ENCODE measurements around the gene RGS6. TPM values are rescaled to one million over a fixed set of nuclear protein-coding genes. Genes with fewer than 3 reads are reported as not detected.

Gene RGS6
- total RNA-seq, 1 donor from 2014 or later, result 0.34 TPM

DNA sequence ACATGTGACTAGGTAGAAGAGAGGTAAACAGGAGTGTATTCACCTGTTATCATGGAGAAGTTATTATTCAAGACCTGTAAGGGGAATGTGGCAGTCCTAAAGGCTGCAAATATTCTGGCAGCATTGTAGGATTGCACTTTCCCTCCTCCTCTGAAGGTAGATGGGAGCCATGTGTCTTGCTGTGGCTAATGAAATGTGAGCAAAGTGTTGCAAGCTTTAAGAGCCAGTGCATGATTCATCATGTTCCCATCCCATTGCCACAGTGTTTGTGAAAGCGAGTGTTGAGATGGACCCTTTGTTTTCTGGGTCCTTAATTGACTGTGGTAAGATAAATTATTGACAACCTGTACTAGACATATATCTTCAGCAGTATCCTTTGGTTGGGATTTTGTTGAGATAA lies 128.7 kb downstream of the RGS6 start:
- no peaks in the 10 kb centered on the region for H3K27me3 ChIP-seq (ENCODE audit: insufficient read depth, low read length)
- no peak overlapping the region for H3K27ac ChIP-seq (ENCODE audit: low read depth, low read length)
- no peaks in the 10 kb centered on the region for H3K9me3 ChIP-seq (ENCODE audit: insufficient read depth, low read depth, low read length)
- H3K4me2 ChIP-seq (ENCODE audit: low read length), result no peak overlapping the region
- no peak for DNase-seq (ENCODE audit: low read depth)
- no peak for FAIRE-seq
- Mint-ChIP-seq H3K27me3 (ENCODE audit: low read depth, unreplicated experiment) (peaks cover 6% of the 10 kb centered on the region), H3K9me3 (ENCODE audit: unreplicated experiment) (no peaks in the 10 kb centered on the region), H3K4me3 (ENCODE audit: unreplicated experiment) (no peak overlapping the region), H3K4me1 (ENCODE audit: low read depth, unreplicated experiment) (no peaks in the 10 kb centered on the region), H3K36me3 (ENCODE audit: low read depth, unreplicated experiment) (no peaks in the 10 kb centered on the region), H3K27ac (ENCODE audit: unreplicated experiment) (no peak overlapping the region)
- H4K20me1 ChIP-seq (ENCODE audit: insufficient read depth, low read length), result no peaks in the 10 kb centered on the region
- TF ChIP-seq EZH2 (IDR thresholded peaks at IDR 0.05; ENCODE audit: insufficient read depth, low read length), result no peak
- TF ChIP-seq, protein P1, sequence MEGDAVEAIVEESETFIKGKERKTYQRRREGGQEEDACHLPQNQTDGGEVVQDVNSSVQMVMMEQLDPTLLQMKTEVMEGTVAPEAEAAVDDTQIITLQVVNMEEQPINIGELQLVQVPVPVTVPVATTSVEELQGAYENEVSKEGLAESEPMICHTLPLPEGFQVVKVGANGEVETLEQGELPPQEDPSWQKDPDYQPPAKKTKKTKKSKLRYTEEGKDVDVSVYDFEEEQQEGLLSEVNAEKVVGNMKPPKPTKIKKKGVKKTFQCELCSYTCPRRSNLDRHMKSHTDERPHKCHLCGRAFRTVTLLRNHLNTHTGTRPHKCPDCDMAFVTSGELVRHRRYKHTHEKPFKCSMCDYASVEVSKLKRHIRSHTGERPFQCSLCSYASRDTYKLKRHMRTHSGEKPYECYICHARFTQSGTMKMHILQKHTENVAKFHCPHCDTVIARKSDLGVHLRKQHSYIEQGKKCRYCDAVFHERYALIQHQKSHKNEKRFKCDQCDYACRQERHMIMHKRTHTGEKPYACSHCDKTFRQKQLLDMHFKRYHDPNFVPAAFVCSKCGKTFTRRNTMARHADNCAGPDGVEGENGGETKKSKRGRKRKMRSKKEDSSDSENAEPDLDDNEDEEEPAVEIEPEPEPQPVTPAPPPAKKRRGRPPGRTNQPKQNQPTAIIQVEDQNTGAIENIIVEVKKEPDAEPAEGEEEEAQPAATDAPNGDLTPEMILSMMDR (IDR thresholded peaks at IDR 0.05; ENCODE audit: insufficient read depth, low read depth, low read length), result no peak
- no peaks in the 10 kb centered on the region for H3K4me1 ChIP-seq (ENCODE audit: insufficient read depth, low read length)
- H2AFZ ChIP-seq (ENCODE audit: low read depth, low read length), result no peak overlapping the region
- H3K79me2 ChIP-seq (ENCODE audit: insufficient read depth, low read length), result no peaks in the 10 kb centered on the region
- H3K4me3 ChIP-seq (ENCODE audit: insufficient read depth, low read depth, low read length), result no peak overlapping the region
- no peak overlapping the region for H3K9ac ChIP-seq (ENCODE audit: low read length)
- H3K36me3 ChIP-seq (ENCODE audit: insufficient read depth, low read length), result no peaks in the 10 kb centered on the region

DNA sequence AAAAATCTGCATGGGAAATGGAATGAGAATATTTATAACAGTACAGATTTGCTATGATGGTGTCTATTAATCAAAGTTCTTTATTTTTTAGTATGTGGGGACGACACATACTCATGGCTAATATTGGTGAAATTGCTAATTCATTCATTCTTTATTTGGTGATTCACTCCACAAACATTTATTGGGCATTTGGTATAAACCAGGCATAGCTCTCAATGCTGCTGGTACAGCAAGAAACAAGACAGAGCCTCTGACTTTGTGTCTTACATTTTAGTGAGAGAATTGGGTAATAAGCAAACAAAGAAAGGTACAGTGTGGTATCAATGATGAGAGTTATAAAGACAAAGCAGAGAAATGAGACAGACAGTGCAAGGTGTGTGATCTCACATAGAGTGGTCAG lies 129.5 kb downstream of the RGS6 start:
- no peaks in the 10 kb centered on the region for H3K4me1 ChIP-seq (ENCODE audit: insufficient read depth, low read length)
- H3K9me3 ChIP-seq (ENCODE audit: insufficient read depth, low read depth, low read length), result no peaks in the 10 kb centered on the region
- no peak overlapping the region for H2AFZ ChIP-seq (ENCODE audit: low read depth, low read length)
- no peak overlapping the region for H3K27ac ChIP-seq (ENCODE audit: low read depth, low read length)
- H3K27me3 Mint-ChIP-seq (ENCODE audit: low read depth, unreplicated experiment), result peaks cover 6% of the 10 kb centered on the region
- no peak overlapping the region for H3K4me3 ChIP-seq (ENCODE audit: insufficient read depth, low read depth, low read length)
- H3K36me3 ChIP-seq (ENCODE audit: insufficient read depth, low read length), result no peaks in the 10 kb centered on the region
- no peak for TF ChIP-seq EZH2 (IDR thresholded peaks at IDR 0.05; ENCODE audit: insufficient read depth, low read length)
- TF ChIP-seq, protein P1 (IDR thresholded peaks at IDR 0.05; ENCODE audit: insufficient read depth, low read depth, low read length), result no peak
- H3K27me3 ChIP-seq (ENCODE audit: insufficient read depth, low read length), result no peaks in the 10 kb centered on the region
- H3K36me3 Mint-ChIP-seq (ENCODE audit: low read depth, unreplicated experiment), result no peaks in the 10 kb centered on the region
- no peaks in the 10 kb centered on the region for H3K4me1 Mint-ChIP-seq (ENCODE audit: low read depth, unreplicated experiment)
- H3K4me2 ChIP-seq (ENCODE audit: low read length), result no peak overlapping the region
- DNase-seq (ENCODE audit: low read depth) (no peak), FAIRE-seq (no peak)
- H3K9ac ChIP-seq (ENCODE audit: low read length), result no peak overlapping the region
- H4K20me1 ChIP-seq (ENCODE audit: insufficient read depth, low read length), result no peaks in the 10 kb centered on the region
- no peak overlapping the region for H3K27ac Mint-ChIP-seq (ENCODE audit: unreplicated experiment)
- H3K4me3 Mint-ChIP-seq (ENCODE audit: unreplicated experiment), result no peak overlapping the region
- H3K9me3 Mint-ChIP-seq (ENCODE audit: unreplicated experiment), result no peaks in the 10 kb centered on the region
- no peaks in the 10 kb centered on the region for H3K79me2 ChIP-seq (ENCODE audit: insufficient read depth, low read length)

DNA sequence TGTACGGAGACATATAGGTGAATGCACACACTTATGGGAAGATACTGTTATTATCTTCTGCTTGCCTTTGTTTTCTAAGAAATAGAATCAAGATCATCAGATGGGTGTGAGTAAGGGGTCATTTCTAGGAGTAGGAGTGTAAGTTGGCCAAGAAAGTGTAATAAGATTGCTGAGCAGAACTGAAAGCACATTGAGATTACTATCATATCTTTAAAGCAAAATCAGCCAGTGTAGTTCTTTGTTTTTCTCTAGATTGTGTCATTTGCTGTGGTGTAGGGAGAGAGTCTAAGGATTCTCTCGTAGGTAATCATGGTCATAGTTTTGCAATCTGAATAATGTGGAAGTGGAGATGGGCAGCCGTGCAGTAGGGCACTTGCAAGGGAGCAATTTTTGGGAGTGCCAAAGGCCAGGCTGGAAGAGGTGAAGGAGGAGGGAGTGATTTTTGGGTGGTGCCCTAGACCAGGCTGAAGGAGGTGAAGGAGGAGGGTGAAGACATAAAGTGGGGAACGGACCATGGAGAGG lies 131.6 kb downstream of the RGS6 start:
- no peaks in the 10 kb centered on the region for H3K4me1 Mint-ChIP-seq (ENCODE audit: low read depth, unreplicated experiment)
- FAIRE-seq (no peak), DNase-seq (ENCODE audit: low read depth) (no peak)
- Histone ChIP-seq H2AFZ (ENCODE audit: low read depth, low read length) (no peak overlapping the region), H3K4me1 (ENCODE audit: insufficient read depth, low read length) (no peaks in the 10 kb centered on the region), H3K27ac (ENCODE audit: low read depth, low read length) (no peak overlapping the region), H3K4me3 (ENCODE audit: insufficient read depth, low read depth, low read length) (no peak overlapping the region), H3K79me2 (ENCODE audit: insufficient read depth, low read length) (no peaks in the 10 kb centered on the region), H3K9ac (ENCODE audit: low read length) (no peak overlapping the region), H3K27me3 (ENCODE audit: insufficient read depth, low read length) (no peaks in the 10 kb centered on the region), H4K20me1 (ENCODE audit: insufficient read depth, low read length) (no peaks in the 10 kb centered on the region), H3K36me3 (ENCODE audit: insufficient read depth, low read length) (no peaks in the 10 kb centered on the region), H3K4me2 (ENCODE audit: low read length) (no peak overlapping the region), H3K9me3 (ENCODE audit: insufficient read depth, low read depth, low read length) (no peaks in the 10 kb centered on the region)
- no peaks in the 10 kb centered on the region for H3K9me3 Mint-ChIP-seq (ENCODE audit: unreplicated experiment)
- H3K4me3 Mint-ChIP-seq (ENCODE audit: unreplicated experiment), result no peak overlapping the region
- TF ChIP-seq, protein P1 (IDR thresholded peaks at IDR 0.05; ENCODE audit: insufficient read depth, low read depth, low read length), result no peak
- no peak for TF ChIP-seq EZH2 (IDR thresholded peaks at IDR 0.05; ENCODE audit: insufficient read depth, low read length)
- no peak overlapping the region for H3K27ac Mint-ChIP-seq (ENCODE audit: unreplicated experiment)
- H3K36me3 Mint-ChIP-seq (ENCODE audit: low read depth, unreplicated experiment), result no peaks in the 10 kb centered on the region
- H3K27me3 Mint-ChIP-seq (ENCODE audit: low read depth, unreplicated experiment), result peaks cover 6% of the 10 kb centered on the region

All from astrocyte (in vitro differentiated cells and primary cell).